ENCODE measurements around the gene TPRN.

TPRN gene

DNA sequence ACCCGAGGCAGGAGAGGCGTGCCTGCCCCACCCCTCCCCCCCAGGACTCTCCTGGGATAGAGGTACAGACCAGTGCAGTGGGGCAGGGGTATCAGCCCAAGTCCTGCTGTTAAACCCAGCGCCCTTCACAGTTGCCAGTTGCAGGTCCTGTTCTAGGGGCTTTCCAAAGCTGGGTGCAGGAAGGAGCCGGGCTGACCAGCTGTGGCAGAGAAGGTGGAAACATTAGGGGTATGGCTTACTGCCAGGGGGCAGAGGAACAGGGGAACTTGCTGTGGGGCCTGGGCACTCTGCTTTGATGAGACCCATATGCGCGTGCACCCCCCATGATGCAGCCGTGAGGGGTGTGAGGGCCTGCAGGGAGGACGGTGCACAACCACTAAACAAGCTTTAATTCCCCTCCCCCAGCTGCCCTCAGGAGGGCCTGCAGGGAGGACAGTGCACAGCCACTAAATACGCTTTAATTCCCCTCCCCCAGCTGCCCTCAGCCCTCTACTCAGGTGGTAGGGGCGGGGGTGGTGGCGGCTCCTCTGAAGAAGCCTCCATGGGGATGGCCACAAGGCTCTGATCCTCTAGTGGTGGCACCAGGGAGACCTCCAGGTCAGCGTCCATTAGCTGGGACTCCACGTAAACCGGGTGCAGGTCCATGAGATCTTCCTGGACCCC, 29.9 kb downstream of the TPRN start:
- DNase-seq, result no peak

DNA sequence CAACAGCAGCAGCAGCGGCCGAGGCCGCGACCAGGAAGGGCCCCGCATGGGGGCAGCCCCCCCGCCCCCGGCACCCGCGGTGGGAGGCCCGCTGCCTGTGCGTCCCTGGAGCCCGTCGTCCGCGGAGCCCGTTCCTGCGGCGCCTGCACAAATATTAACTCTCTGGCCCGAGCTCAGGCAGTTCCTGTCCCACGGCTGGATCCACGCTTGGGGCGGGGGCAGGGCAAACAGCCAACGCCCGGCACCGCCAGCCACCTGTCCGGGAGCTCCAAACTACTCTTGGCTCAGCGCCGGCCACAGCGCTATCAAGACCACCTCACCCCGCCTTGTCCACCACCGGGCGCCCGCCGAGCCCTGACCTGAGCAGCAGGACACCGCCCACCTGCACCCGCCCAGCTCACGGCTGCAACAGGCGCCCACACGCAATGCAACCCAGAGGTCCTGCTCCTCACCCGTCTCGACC, 30.6 kb downstream of the TPRN start, which contains the start of gene LRRC26:
Gene LRRC26 (minus strand): TSS at position 156 of the 463 bp plus-strand sequence. CDS start 108 bp downstream, at position 48.
- no peak for DNase-seq

DNA sequence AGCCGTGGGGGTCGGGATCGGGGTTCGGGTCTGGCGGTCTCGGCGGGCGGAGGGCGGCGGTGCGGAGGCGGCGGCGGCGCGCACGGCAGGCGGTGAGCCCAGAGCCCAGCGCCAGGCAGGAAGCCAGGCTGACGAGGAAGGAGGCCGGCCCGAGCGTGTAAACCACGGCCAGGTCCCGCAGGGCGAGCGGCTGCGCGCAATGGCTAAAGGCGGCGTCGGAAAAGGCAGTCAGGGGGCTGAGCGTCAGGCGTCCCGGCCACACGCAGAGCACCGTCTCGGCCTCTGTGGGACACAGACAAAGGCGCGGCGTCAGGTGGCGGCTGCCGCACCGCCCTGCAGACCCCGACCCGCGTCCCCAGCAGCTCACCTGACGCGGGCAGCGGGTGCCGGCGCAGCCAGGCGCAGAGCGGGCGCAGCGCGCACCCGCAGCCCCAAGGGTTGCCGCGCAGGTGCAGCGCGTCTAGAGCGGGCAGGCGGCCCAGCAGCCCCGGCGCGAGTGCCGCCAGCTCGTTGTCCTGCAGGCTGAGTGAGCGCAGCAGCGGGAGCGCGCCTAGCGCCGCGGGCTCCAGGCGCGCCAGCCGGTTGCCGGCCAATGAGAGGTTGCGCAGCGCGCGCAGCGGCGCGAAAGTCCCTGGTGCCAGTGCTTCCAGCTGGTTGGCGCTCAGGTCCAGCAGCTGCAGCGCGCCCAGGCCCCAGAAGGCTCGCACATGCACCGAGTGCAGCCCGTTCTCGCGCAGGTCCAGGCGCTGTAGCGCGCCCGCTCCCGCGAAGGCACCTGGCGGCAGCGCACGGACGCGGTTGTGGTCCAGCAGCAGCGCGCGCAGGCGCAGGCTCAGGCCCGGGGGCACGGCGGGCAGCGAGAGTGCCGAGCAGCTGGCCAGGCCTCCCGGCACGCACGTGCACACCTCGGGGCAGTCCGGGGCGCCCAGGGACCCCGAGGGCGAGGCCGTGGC, 31.4 kb downstream of the TPRN start:
- DNase-seq, result peak; percentile 70

DNA sequence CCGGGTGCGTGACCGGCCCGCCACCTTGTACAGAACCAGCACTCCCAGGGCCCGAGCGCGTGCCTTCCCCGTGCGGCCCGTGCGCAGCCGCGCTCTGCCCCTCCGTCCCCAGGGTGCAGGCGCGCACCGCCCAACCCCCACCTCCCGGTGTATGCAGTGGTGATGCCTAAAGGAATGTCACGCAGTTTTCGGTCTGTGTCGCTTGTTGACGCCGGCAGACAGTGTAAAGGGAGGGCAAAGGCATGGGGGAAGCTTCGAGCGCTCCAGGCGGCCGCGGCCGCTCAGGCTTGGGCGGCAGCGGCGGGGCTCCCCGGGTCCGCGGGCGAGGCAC, 32.0 kb downstream of the TPRN start:
- peak; percentile 31 for DNase-seq

DNA sequence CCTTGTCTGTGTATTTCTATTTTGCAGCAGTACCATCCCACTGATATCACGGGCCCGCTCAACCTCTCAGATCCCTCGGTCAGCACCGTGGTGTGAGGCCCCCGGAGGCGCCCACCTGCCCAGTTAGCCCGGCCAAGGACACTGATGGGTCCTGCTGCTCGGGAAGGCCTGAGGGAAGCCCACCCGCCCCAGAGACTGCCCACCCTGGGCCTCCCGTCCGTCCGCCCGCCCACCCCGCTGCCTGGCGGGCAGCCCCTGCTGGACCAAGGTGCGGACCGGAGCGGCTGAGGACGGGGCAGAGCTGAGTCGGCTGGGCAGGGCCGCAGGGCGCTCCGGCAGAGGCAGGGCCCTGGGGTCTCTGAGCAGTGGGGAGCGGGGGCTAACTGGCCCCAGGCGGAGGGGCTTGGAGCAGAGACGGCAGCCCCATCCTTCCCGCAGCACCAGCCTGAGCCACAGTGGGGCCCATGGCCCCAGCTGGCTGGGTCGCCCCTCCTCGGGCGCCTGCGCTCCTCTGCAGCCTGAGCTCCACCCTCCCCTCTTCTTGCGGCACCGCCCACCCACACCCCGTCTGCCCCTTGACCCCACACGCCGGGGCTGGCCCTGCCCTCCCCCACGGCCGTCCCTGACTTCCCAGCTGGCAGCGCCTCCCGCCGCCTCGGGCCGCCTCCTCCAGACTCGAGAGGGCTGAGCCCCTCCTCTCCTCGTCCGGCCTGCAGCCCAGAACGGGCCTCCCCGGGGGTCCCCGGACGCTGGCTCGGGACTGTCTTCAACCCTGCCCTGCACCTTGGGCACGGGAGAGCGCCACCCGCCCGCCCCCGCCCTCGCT, 32.6 kb downstream of the TPRN start:
- peak; percentile 45 for DNase-seq

DNA sequence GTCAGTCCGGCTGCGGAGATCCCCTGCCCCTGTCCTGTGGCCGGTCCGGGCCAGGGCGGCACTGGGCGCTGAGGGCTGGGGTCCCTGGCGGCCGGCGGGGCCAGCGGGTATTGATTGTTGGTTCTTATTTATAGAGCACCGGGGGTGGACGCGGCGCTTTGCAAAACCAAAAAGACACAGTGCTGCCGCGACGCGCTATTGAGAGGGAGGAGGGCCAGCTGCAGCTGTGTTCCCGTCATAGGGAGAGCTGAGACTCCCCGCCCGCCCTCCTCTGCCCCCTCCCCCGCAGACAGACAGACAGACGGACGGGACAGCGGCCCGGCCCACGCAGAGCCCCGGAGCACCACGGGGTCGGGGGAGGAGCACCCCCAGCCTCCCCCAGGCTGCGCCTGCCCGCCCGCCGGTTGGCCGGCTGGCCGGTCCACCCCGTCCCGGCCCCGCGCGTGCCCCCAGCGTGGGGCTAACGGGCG, 33.2 kb downstream of the TPRN start:
- DNase-seq, result peak; percentile 41

DNA sequence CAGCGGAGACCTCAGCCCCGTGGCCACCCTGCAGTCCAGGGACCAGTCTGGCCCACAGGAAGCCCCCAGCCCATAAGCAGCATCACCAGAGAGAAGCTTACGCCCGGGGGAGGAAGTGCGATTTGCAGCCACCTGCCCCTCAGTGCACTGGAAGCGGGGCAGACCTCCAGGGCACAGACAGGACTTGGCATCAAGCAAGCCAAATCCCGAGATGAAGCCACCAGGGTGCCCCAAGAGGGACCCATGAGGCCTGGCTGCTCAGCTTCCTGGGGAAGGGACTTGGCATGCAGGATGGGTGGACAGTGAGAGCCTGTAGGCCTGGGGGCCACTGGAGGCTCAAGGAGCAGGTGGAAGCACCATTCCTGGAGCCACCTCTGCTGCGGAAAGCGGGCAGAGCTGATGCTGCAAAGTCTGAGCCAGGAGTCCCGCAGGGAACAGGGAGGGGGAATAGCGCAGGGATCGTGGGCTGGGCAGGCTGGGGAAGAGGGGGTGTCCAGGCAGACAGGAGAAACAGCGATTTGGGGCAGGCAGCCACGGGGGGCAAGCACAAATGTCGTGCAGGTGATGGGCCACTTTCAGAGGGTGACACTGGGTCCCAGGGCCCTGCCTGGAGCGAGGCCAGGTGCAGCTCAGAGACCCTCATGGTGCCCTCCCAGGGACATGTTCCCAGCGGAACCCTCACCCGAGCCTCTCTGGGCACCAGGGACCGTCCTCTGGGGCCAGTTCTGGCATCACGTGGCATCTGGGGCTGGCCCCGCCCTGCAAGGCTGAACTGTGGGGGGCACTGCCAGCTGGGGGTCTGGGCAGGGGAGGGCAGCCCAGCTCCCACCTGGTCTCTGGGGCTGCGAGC, 33.9 kb downstream of the TPRN start:
- no peak for DNase-seq

DNA sequence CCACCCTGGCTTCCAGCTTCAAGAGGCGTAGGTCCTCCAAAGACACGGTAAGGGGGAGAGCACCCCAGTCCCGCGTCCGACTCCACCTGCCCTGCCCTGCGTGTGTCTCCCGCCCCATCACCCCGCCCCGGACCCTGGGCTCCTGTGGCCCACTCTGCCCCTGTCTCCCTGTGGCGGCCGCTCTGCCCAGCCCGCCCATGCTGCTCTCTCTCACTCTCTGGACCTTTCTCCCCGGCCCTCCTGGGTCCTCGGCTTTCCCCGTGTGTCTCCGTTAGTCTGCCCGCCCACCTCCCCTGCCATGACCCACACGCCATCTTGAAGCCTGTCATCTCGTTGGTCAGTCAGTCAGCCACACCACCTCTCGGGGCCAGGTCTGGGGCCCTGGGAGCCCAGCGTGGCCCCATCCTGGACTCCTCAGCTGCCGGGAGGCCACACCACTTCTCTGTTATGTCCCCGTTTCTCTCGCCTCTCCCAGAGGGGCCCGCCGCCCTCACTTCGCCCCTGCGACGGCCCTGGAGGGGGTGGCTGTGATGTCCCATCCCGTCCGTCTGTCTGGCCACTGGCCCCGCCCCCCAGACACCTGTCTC, 35.2 kb downstream of the TPRN start:
- DNase-seq, result no peak

DNA sequence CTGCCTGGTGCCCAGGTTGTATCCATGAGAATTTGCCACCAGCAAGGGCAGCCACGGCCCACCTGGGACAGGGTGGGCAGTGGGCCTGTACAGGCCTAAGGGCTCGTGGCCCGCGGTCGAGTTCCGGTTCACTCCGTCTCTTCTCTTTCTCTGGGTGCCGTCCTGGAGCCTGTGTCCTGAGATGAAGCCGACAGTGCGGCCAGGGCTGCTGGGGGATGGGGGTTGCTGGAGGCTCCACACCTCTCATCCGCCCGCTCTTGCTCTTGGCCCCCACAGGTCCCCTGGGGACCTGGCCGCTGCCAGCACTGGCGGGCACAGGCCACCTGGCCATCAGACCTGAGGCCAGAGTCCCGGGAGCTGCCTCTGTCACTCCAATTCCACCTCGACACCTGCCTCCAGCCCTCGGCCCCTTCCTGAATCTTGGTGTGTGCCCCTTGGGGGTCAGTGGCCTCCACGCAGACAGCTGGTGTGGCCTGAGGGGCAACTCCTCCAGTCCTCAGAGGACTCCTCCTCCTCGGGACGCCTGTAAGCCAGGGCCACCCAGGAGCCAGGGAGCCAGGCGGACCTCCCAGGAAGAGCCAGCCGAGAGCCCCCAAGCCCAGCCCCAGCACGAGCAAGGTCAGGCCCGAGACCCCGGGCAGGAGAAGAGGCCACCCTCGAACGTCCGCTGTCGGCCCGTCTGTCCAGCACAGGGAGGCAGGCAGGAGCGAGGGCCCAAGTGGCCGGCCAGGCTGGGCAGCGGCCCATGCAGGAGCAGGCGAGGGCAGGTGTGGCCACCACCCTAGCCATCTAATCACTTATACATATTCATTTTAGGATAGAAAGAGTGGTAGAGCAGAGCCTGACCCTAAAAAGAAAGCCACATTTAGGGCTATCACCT, 35.9 kb downstream of the TPRN start:
- no peak for DNase-seq

DNA sequence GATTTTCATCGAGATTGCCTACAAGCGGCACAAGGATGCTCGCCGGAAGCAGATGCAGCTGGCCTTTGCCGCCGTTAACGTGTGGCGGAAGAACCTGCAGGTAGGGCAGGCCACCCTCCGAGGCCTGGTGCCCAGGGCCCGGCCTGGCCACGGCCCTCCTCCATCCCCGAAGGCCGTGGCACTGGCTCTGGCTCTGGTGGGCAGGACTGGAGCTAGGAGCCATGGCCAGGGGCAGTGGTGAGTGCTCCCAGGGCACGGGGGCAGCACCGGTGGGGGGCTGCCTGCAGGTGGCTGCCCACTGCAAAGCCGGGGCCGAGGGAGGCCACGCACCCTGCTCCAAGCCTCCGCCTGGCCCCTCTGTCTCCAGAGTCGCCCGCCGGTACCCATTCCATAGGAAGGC, 36.7 kb downstream of the TPRN start:
- no peak for DNase-seq

DNA sequence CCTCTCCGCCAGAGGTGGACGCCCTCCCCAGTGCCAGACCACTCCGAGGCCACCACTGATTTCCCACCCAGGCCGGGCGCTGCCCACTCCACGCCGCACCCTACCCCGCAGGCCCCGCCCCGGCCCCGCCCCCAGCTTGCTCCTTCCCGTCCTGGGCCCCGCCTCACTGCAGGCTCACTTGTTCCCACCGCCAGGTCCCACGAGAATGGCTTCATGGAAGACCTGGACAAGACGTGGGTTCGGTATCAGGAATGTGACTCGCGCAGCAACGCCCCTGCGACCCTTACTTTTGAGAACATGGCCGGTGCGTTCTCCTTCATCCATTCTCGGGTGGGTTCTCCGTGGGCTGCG, 37.2 kb downstream of the TPRN start:
- DNase-seq, result no peak

DNA sequence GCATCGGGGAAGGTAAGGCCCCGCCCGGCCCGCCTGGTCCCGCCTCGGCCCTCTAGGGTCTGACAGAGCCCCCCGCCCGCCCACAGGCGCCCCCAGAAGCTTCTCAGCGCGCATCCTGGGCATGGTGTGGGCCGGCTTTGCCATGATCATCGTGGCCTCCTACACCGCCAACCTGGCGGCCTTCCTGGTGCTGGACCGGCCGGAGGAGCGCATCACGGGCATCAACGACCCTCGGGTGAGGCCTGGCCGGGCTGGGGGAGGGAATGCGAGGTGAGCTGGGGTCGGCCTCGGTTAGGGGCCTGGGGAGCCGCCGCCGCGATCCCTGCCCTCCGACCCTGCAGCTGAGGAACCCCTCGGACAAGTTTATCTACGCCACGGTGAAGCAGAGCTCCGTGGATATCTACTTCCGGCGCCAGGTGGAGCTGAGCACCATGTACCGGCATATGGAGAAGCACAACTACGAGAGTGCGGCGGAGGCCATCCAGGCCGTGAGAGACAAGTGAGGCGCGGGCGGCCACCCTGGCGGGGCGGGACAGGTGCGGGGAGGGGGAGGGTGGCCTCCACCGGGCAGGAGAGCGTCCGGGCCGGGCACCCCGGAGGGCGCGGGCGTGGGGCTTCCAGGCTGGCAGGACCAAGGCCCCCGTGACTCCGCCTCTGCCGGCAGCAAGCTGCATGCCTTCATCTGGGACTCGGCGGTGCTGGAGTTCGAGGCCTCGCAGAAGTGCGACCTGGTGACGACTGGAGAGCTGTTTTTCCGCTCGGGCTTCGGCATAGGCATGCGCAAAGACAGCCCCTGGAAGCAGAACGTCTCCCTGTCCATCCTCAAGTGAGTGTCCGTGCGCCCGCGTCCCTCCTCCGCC, 37.8 kb downstream of the TPRN start:
- peak; percentile 40 for DNase-seq

DNA sequence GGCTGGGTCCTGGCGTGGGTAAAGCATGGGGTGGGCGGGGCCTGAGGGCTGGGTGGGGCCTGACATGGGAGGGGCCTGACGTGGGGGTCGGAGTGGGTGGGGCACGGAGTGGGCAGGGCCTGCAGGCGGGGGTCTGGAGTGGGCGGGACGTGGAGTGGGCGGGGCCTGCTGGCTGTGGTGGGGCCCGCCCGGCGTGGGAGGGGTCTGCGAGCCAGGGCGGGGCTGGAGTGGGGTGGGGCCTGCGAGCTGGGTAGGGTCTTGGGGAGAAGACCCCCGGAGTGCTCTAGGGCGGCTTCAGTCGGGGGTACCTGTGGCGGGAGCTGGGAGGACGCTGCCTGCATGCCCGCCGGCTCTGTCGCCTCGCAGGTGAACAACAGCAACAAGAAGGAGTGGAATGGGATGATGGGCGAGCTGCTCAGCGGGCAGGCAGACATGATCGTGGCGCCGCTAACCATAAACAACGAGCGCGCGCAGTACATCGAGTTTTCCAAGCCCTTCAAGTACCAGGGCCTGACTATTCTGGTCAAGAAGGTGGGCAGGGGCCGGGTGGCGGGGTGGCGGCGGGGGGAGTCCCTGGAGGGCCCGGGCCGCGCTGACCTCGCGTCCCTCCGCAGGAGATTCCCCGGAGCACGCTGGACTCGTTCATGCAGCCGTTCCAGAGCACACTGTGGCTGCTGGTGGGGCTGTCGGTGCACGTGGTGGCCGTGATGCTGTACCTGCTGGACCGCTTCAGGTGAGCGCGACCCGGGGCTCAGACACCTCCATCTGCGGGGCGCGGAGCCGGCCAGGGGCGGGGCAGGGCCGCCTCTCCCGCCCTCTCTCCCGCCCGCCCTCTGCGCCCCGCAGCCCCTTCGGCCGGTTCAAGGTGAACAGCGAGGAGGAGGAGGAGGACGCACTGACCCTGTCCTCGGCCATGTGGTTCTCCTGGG, 38.7 kb downstream of the TPRN start:
- DNase-seq, result peak; percentile 41

DNA sequence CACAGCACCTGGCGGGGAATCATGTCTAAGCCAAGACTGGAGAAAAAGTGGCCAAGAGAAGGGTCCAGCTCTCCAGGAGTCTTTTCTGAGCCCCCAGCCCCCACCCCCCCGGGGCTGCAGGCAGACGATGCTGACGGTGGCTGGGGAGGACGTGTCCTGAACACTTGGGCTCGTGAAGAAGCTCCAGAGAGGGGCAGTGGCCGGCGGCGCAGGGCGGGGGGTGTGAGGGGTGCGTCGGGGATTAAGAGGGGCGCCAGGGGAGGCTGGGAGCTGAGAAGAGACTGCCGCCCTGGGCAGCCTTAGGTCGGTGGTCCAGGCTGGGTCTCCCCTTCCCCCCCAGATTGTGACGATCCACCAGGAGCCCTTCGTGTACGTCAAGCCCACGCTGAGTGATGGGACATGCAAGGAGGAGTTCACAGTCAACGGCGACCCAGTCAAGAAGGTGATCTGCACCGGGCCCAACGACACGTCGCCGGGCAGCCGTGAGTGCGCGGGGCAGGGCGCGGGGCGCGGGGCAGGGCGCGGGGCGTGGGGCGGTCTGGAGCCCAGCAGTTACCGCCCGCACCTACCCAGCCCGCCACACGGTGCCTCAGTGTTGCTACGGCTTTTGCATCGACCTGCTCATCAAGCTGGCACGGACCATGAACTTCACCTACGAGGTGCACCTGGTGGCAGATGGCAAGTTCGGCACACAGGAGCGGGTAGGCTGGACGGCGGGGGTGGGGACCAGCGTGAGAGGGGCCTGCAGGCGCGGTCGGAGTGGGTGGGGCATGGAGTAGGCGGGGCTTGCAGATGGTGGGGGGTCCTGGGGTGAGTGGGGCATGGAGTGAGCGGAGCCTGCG, 39.6 kb downstream of the TPRN start:
- no peak for DNase-seq

DNA sequence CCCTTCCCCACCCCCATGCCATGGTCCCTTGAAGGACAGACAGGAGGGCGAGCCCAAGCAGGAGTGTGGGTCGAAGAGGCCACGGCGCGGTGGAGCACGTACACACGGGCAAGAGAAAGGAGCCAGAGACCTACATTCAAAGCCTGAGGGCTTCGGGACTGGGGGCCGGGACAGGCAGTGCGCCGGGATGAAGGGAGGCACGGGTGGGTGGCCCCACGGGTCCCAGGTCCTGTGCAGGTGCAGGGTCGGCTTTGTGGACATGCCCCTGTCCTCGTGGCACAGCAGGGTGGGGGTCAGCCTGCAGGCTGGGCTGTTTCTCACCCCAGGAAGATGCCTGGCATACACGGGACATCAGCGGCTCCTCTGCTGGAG, 40.5 kb downstream of the TPRN start:
- no peak for DNase-seq

DNA sequence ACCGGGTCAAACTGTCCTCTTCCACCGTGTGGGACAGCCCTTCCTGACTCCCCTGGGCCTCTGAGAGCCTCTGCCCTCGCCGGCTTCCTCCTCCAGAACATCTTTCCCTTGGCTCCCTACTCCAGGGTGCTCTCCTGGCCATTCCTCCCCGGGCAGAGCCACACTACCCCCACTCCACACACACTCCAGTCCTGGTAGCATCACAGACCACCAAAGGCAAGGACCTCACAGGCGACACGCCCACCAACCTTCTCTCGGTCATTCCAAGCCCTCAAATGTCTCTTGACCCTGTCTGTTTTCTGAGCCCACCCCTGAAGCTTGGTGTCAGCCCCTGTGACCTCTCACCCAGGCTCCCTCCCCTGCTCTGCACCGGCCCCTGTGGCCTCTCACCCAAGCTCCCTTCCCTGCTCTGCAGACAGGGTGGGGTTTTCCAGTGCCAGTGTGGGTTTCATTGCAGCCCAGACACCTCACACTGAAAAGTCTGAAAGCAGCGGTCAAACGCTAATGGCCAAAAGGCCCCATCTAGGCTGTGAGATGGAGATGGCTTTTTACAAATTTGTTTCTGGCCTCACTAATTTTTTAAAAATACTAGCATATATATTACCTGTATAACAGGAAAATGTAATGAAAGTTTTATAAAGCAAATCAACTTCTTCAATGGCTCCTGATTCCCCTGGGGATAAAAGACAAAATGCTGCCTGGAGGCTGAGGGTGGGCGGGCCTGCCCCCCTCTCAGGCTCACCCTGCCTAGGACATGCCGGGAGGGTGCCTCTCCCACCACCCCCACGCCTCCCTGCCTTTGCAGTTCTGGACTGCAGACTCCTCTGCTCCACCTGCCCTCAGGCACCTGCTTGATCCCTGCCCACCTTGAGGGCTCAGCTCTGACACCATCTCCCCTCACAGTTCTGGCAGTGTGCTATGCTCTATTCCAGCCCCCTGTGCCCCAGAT, 41.2 kb downstream of the TPRN start:
- no peak for DNase-seq

DNA sequence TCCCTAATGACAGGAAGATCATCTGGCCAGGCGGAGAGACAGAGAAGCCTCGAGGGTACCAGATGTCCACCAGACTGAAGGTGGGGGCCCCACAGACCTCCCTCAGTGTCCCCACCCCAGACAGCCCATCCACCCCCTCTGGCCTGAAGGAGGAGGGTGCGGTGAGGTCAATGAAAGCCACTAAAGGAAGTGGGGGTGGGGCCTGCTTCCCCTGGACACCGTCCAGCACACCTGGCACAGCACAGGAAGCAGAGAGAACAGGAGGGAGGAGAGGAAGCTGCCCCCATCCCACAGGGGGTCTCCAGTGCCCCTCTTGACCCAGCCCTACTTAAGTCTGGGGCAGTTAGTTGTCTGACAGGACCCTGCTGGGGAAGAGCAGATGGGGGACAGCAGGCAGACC, 41.9 kb downstream of the TPRN start:
- DNase-seq, result no peak

All from hematopoietic multipotent progenitor cell treated with erythropoietin and hydrocortisone succinate and interleukin-3 and kit ligand, for 4 days (in vitro differentiated cells).